Vagina (tissue), 2 donors: ENCODE results near the gene AKIRIN2. TPM values are rescaled to one million over a fixed set of nuclear protein-coding genes. Genes with fewer than 3 reads are reported as not detected.

Experiments used
- DNase-seq, 2 donors: peaks; one replicate each; pipeline ENCODE4 v3.0.0-alpha.2; 2017; ENCODE audit errors: extremely low spot score in 2 of 2
- H3K27ac ChIP-seq: fragments of 200-600 bp; sonication (generic); one replicate; pipeline ENCODE4 v1.5.1; 2019
- H3K27me3 ChIP-seq: fragments of 200-600 bp; sonication (generic); one replicate; pipeline ENCODE4 v1.5.1; 2019
- H3K36me3 ChIP-seq, 2 donors: fragments of 200-600 bp; sonication (generic); one replicate each; pipeline ENCODE4 v1.5.1; 2017 to 2019
- H3K4me1 ChIP-seq: fragments of 200-600 bp; sonication (generic); one replicate; pipeline ENCODE4 v1.5.1; 2019
- H3K4me3 ChIP-seq, 2 donors: fragments of 200-600 bp; sonication (generic); 1 replicate in 1 of 2; 2 replicates in 1 of 2; pipeline ENCODE4 v1.5.1; 2016 to 2019
- H3K9me3 ChIP-seq: fragments of 200-600 bp; sonication (generic); one replicate; pipeline ENCODE4 v1.5.1; 2019
- CTCF ChIP-seq, 3 experiments: fragments of 450-650 bp in 2 of 3; fragments of 200-600 bp in 1 of 3; sonication (generic) in 1 of 3; IDR thresholded peaks; one replicate each; pipeline ENCODE4 v1.5.1; 2017 to 2019; ENCODE audit warnings: antibody characterized with exemption in 3 of 3, mild to moderate bottlenecking in 2 of 3, moderate library complexity in 2 of 3
- POLR2A ChIP-seq, 2 donors: fragments of 450-650 bp; IDR thresholded peaks; one replicate each; pipeline ENCODE4 v1.6.1; 2017; ENCODE audit warnings: antibody characterized with exemption in 2 of 2, mild to moderate bottlenecking in 2 of 2, moderate library complexity in 2 of 2
- POLR2AphosphoS5 ChIP-seq, 2 donors: sonication (generic); formaldehyde crosslinking; IDR thresholded peaks; one replicate each; pipeline ENCODE4 v1.9.0; 2017; ENCODE audit warnings: antibody characterized with exemption in 2 of 2, mild to moderate bottlenecking in 2 of 2, low read depth in 1 of 2; ENCODE audit not compliant: insufficient read depth in 1 of 2
- intact Hi-C: fragments of 100-400 bp; cut with DNase I; formaldehyde crosslinking; loops from one replicate; pipeline ENCODE4 v1.15.1; 2023
- total RNA-seq: library from RNA; depleted of rRNA; stranded (reverse); fragments of >200 nt; gene quantifications from one replicate; pipeline ENCODE4 v1.2.3, GENCODE V29; 2016

Gene AKIRIN2
- total RNA-seq, 1 donor from 2014 or later: 32.9 TPM

DNA sequence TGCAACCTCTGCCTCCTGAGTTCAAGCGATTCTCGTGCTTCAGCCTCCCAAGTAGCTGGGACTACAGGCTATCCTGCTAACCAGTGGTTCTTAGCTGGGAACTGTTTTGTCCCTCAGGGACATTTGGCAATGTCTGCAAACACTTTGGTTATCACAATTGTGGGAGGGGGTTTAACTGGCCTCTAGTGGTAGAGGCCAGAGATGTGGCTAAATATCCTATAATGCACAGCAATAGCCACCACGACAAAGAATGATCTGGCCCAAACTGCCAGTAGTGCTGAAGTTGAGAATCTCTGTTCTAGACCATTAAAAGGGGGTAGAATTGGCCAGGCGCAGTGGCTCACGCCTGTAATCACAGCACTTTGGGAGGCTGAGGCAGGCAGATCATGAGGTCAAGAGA lies 28.8 kb downstream of the AKIRIN2 start:
- peaks cover 0 to 46% of the 10 kb centered on the region in 2 donors for H3K36me3 ChIP-seq
- H3K4me3 ChIP-seq: no peak overlapping the region
- no peaks in the 10 kb centered on the region for H3K27me3 ChIP-seq
- TF ChIP-seq POLR2AphosphoS5 (IDR thresholded peaks at IDR 0.05; ENCODE audit: insufficient read depth in 1 of 2, low read depth in 1 of 2) (no peak), POLR2A (IDR thresholded peaks at IDR 0.05) (no peak), CTCF (IDR thresholded peaks at IDR 0.05) (no peak)
- DNase-seq: no peak
- H3K9me3 ChIP-seq: no peaks in the 10 kb centered on the region
- H3K4me1 ChIP-seq: no peaks in the 10 kb centered on the region
- intact Hi-C loops: no loop called here
- no peak overlapping the region for H3K27ac ChIP-seq

DNA sequence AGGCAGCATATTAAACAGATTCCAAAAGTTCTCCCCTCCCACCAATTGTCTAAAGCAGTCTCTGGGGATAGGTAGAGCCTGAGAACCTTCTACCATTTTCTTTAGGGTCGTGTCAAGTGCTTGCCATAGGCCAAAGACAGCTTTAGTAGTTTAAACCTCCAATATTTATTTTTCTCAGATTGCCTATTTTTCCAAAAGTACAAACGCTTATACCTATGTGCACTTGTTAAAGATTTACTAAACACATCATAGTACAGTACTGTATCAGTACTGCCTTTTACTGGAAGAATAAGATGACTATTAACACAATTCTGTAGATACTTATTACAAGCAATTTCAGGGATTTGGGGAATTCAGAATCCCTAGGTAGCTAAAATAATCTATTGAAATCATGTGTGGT lies 29.4 kb downstream of the AKIRIN2 start:
- Histone ChIP-seq H3K27me3 (no peaks in the 10 kb centered on the region), H3K27ac (no peak overlapping the region), H3K36me3 (peaks cover 0 to 40% of the 10 kb centered on the region in 2 donors), H3K4me3 (no peak overlapping the region), H3K4me1 (no peaks in the 10 kb centered on the region), H3K9me3 (no peaks in the 10 kb centered on the region)
- TF ChIP-seq POLR2A (IDR thresholded peaks at IDR 0.05) (no peak), CTCF (IDR thresholded peaks at IDR 0.05) (no peak), POLR2AphosphoS5 (IDR thresholded peaks at IDR 0.05; ENCODE audit: insufficient read depth in 1 of 2, low read depth in 1 of 2) (no peak)
- intact Hi-C loops: no loop called here
- DNase-seq: no peak

DNA sequence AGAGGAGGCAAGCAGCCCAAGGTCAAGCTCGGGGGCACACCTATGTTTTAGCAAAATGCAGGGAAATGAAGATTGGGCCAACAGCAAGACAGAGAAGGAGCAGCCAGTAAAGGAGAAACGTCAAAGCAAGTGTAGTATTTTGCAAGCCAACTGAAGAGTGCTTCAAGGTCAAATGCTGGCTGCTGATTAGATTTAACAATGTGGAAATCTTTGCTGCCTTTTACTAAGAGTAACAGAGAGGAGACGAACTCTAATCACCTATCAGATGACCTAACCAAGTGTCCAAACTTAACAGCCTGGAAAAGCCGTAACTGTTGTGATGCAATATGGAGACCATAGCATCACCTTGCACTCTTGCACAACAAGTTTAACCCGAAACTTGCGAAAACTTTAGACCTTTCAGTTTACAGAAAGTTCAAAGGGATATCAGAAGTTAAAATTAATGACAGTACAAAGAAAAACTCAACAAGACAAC lies 30.4 kb downstream of the AKIRIN2 start:
- no peaks in the 10 kb centered on the region for H3K4me1 ChIP-seq
- H3K4me3 ChIP-seq: no peak overlapping the region
- DNase-seq: no peak
- no peaks in the 10 kb centered on the region for H3K9me3 ChIP-seq
- intact Hi-C loops: no loop called here
- H3K27ac ChIP-seq: no peak overlapping the region
- TF ChIP-seq POLR2AphosphoS5 (IDR thresholded peaks at IDR 0.05; ENCODE audit: insufficient read depth in 1 of 2, low read depth in 1 of 2) (no peak), CTCF (IDR thresholded peaks at IDR 0.05) (no peak), POLR2A (IDR thresholded peaks at IDR 0.05) (no peak)
- H3K36me3 ChIP-seq: peaks cover 0 to 29% of the 10 kb centered on the region in 2 donors
- no peaks in the 10 kb centered on the region for H3K27me3 ChIP-seq

- no peaks in the 10 kb centered on the region for H3K9me3 ChIP-seq
- no peak for TF ChIP-seq POLR2A (IDR thresholded peaks at IDR 0.05)
- TF ChIP-seq POLR2AphosphoS5 (IDR thresholded peaks at IDR 0.05; ENCODE audit: insufficient read depth in 1 of 2, low read depth in 1 of 2): no peak
- no peak for TF ChIP-seq CTCF (IDR thresholded peaks at IDR 0.05)
- no peaks in the 10 kb centered on the region for H3K27me3 ChIP-seq
- no peak overlapping the region for H3K4me3 ChIP-seq
- no peak for DNase-seq
- H3K4me1 ChIP-seq: no peaks in the 10 kb centered on the region
- H3K27ac ChIP-seq: no peak overlapping the region
- H3K36me3 ChIP-seq: peaks cover 0 to 22% of the 10 kb centered on the region in 2 donors
- intact Hi-C loops: no loop called here
Observed at GRCh38 chr6:87670707-87671106, 31.3 kb downstream of the AKIRIN2 start.

GRCh38 chr6:87669051-87669450 lies 33.0 kb downstream of the AKIRIN2 start:
- no peaks in the 10 kb centered on the region for H3K9me3 ChIP-seq
- no peak overlapping the region for H3K27ac ChIP-seq
- DNase-seq: no peak
- no peaks in the 10 kb centered on the region for H3K4me1 ChIP-seq
- intact Hi-C loops: no loop called here
- H3K4me3 ChIP-seq: no peak overlapping the region
- H3K27me3 ChIP-seq: no peaks in the 10 kb centered on the region
- no peak for TF ChIP-seq POLR2A (IDR thresholded peaks at IDR 0.05)
- TF ChIP-seq CTCF (IDR thresholded peaks at IDR 0.05): no peak
- TF ChIP-seq POLR2AphosphoS5 (IDR thresholded peaks at IDR 0.05; ENCODE audit: insufficient read depth in 1 of 2, low read depth in 1 of 2): no peak
- H3K36me3 ChIP-seq: peaks cover 0 to 15% of the 10 kb centered on the region in 2 donors
